GM12878 (cell line): ENCODE measurements around the gene CAMTA1. TPM values are rescaled to one million over a fixed set of nuclear protein-coding genes. Genes with fewer than 3 reads are reported as not detected.

ENCODE experiments used
- ATAC-seq: fragments of 200-7000 bp; cut with Tn5 transposase; 3 replicates; pipeline ENCODE4 v1.9.1; 2020; ENCODE audit warnings: mild to moderate bottlenecking, moderate library complexity
- BruUV-seq: library from RNA; stranded (reverse); fragments of 400-500 nt; replicated peaks from 2 replicates; lab custom pipeline; 2021; lab: Mats Ljungman, UMichigan
- CTCF ChIA-PET: fragments of 300-600 bp; sonication (Branson Sonifier 250); formaldehyde crosslinking; extraction: SDS; loops from one replicate; lab custom pipeline; 2021; ENCODE audit warnings: inconsistent platforms; lab: Yijun Ruan, JAX
- POLR2A ChIA-PET: fragments of 350-600 bp; formaldehyde crosslinking; extraction: SDS; loops from one replicate; lab custom pipeline; 2021; ENCODE audit warnings: inconsistent platforms; lab: Charles Lee
- RAD21 ChIA-PET: fragments of 300-600 bp; sonication (Branson Sonifier 250); formaldehyde crosslinking; loops from one replicate; lab custom pipeline; 2023; ENCODE audit warnings: antibody characterized with exemption; ENCODE audit not compliant: unreplicated experiment; lab: Charles Lee
- SMC1A ChIA-PET: fragments of 300-600 bp; sonication (Branson Sonifier 250); formaldehyde crosslinking; loops from one replicate; lab custom pipeline; 2023; ENCODE audit not compliant: unreplicated experiment, uncharacterized antibody; lab: Charles Lee
- DNase-seq: peaks from one replicate; pipeline ENCODE4 v3.0.0-alpha.2; 2011; ENCODE audit warnings: low read depth, low spot score
- FAIRE-seq: peaks from 3 replicates; lab custom pipeline; 2011; peaks lifted over from hg19 to GRCh38; lab: Jason Lieb, UNC
- H2AFZ ChIP-seq: 2 replicates; pipeline ENCODE4 v1.6.0; 2011; ENCODE audit warnings: low read depth, low read length, control low read depth; ENCODE audit not compliant: control insufficient read depth
- H3K27ac ChIP-seq: 2 replicates; pipeline ENCODE4 v1.5.1; 2011; ENCODE audit warnings: control low read depth; ENCODE audit not compliant: control insufficient read depth, insufficient read depth
- H3K27me3 ChIP-seq, 2 experiments: replicated peaks in 1 of 2; 2 replicates each; pipeline versions ENCODE4 v1.6.0 to v1.6.1; 2011; ENCODE audit warnings: low read length in 1 of 2; ENCODE audit not compliant: control insufficient read depth in 2 of 2, insufficient read depth in 2 of 2
- H3K36me3 ChIP-seq, 2 experiments: 2 replicates each; pipeline ENCODE4 v1.5.1; 2011; ENCODE audit warnings: low read length in 1 of 2; ENCODE audit not compliant: control insufficient read depth in 2 of 2, insufficient read depth in 2 of 2
- H3K4me1 ChIP-seq: 2 replicates; pipeline ENCODE4 v1.6.1; 2011; ENCODE audit warnings: mild to moderate bottlenecking, low read length, moderate library complexity, mixed read lengths; ENCODE audit not compliant: control insufficient read depth, insufficient read depth
- H3K4me2 ChIP-seq: 2 replicates; pipeline ENCODE4 v1.6.0; 2011; ENCODE audit warnings: control low read depth; ENCODE audit not compliant: control insufficient read depth, insufficient read depth
- H3K4me3 ChIP-seq: fragments of 200-600 bp; sonication (generic); 2 replicates; pipeline ENCODE4 v1.5.1; 2016
- H3K79me2 ChIP-seq: 2 replicates; pipeline ENCODE4 v1.6.0; 2011; ENCODE audit warnings: low read length; ENCODE audit not compliant: control insufficient read depth, insufficient read depth
- H3K9ac ChIP-seq: 2 replicates; pipeline ENCODE4 v1.8.0; 2011; ENCODE audit warnings: low read length, control low read depth, mixed read lengths; ENCODE audit not compliant: control insufficient read depth, insufficient read depth
- H3K9me3 ChIP-seq: replicated peaks from 3 replicates; pipeline ENCODE4 v1.5.1; 2011; ENCODE audit warnings: mild to moderate bottlenecking, low read length; ENCODE audit not compliant: control insufficient read depth, insufficient read depth
- H4K20me1 ChIP-seq: 2 replicates; pipeline ENCODE4 v1.6.0; 2011; ENCODE audit not compliant: control insufficient read depth, insufficient read depth
- CREB1 ChIP-seq: IDR thresholded peaks from 2 replicates; pipeline ENCODE4 v1.6.1; 2012; ENCODE audit warnings: low read depth, mild to moderate bottlenecking, inconsistent platforms
- E2F8 ChIP-seq: fragments of 450-650 bp; IDR thresholded peaks from 2 replicates; pipeline ENCODE4 v1.6.1; 2018; ENCODE audit warnings: mild to moderate bottlenecking, low read depth, moderate library complexity; ENCODE audit not compliant: partially characterized antibody
- EP300 ChIP-seq, 2 experiments: fragments of 150-350 bp in 1 of 2; IDR thresholded peaks; 2 replicates each; pipeline ENCODE4 v1.6.1; 2011 to 2012; ENCODE audit warnings: low read depth in 2 of 2, low read length in 2 of 2, borderline replicate concordance in 1 of 2, improper control_type of control experiment in 1 of 2, inconsistent platforms in 1 of 2; ENCODE audit not compliant: control insufficient read depth in 1 of 2
- FOXK2 ChIP-seq: fragments of 450-650 bp; IDR thresholded peaks from 2 replicates; pipeline ENCODE4 v1.6.1; 2017; ENCODE audit warnings: mild to moderate bottlenecking, moderate library complexity
- HCFC1 ChIP-seq: fragments of 150-350 bp; IDR thresholded peaks from 2 replicates; pipeline ENCODE4 v1.6.1; 2014; ENCODE audit warnings: low read length
- MLLT1 ChIP-seq: fragments of 450-650 bp; IDR thresholded peaks from 2 replicates; pipeline ENCODE4 v1.6.1; 2016; ENCODE audit warnings: mild to moderate bottlenecking
- MTA2 ChIP-seq: fragments of 450-650 bp; IDR thresholded peaks from 2 replicates; pipeline ENCODE4 v1.6.1; 2016; ENCODE audit warnings: low read depth, mild to moderate bottlenecking, moderate library complexity
- MYB ChIP-seq: fragments of 150-350 bp; IDR thresholded peaks from 2 replicates; pipeline ENCODE4 v1.6.1; 2014; ENCODE audit warnings: mild to moderate bottlenecking, low read depth, low read length, borderline replicate concordance
- NR2F1 ChIP-seq: fragments of 450-650 bp; conservative IDR thresholded peaks from 2 replicates; pipeline ENCODE4 v1.6.1; 2017; ENCODE audit warnings: mild to moderate bottlenecking
- PAX8 ChIP-seq: fragments of 450-650 bp; IDR thresholded peaks from 2 replicates; pipeline ENCODE4 v1.6.1; 2017; ENCODE audit warnings: mild to moderate bottlenecking, moderate library complexity
- POLR2AphosphoS2 ChIP-seq: IDR thresholded peaks from 2 replicates; pipeline ENCODE4 v1.6.1; 2011; ENCODE audit warnings: low read depth, mild to moderate bottlenecking, low read length, improper control_type of control experiment, moderate library complexity
- PRDM15 ChIP-seq: fragments of 450-650 bp; formaldehyde crosslinking; IDR thresholded peaks from 2 replicates; pipeline ENCODE4 v1.4.0; 2020; ENCODE audit warnings: mild to moderate bottlenecking, moderate library complexity
- SIX5 ChIP-seq: IDR thresholded peaks from 2 replicates; pipeline ENCODE4 v1.6.1; 2011; ENCODE audit warnings: mild to moderate bottlenecking, low read depth, low read length, moderate library complexity; ENCODE audit not compliant: severe bottlenecking
- SMAD5 ChIP-seq: IDR thresholded peaks from 2 replicates; pipeline ENCODE4 v1.6.1; 2016; ENCODE audit warnings: antibody characterized with exemption, low read depth
- SUPT20H ChIP-seq: IDR thresholded peaks from 2 replicates; pipeline ENCODE4 v1.6.1; 2011; ENCODE audit warnings: low read depth, mild to moderate bottlenecking, low read length, moderate library complexity, borderline replicate concordance; ENCODE audit not compliant: control insufficient read depth
- SUZ12 ChIP-seq: fragments of 200-600 bp; sonication (generic); IDR thresholded peaks from one replicate; pipeline ENCODE4 v1.6.1; 2018; ENCODE audit warnings: antibody characterized with exemption, mild to moderate bottlenecking; ENCODE audit not compliant: unreplicated experiment
- TARDBP ChIP-seq: IDR thresholded peaks from 2 replicates; pipeline ENCODE4 v1.6.1; 2016; ENCODE audit warnings: borderline replicate concordance
- ZNF24 ChIP-seq: fragments of 450-650 bp; IDR thresholded peaks from 2 replicates; pipeline ENCODE4 v1.6.1; 2017; ENCODE audit warnings: antibody characterized with exemption, mild to moderate bottlenecking
- WGBS: methylation state at CpG from one replicate; pipeline ENCODE4 v1.1.6; 2016; ENCODE audit warnings: low lambda C conversion rate; ENCODE audit not compliant: insufficient replicate concordance, insufficient coverage; ENCODE audit errors: missing lambda C conversion rate; 5-methylcytosine and 5-hydroxymethylcytosine counted together
- in situ Hi-C: fragments of 300-500 bp; cut with MboI; formaldehyde crosslinking; loops from 9 replicates; pipeline ENCODE4 v1.14.3; 2018; ENCODE audit warnings: mixed read lengths
- intact Hi-C: fragments of 100-400 bp; cut with micrococcal nuclease; formaldehyde crosslinking; loops from one replicate; pipeline ENCODE4 v1.14.2; 2022; ENCODE audit not compliant: unreplicated experiment
- polyA plus RNA-seq, 11 experiments: library from polyadenylated mRNA; depleted of rRNA in 4 of 11; unstranded in 6 of 11; stranded (reverse) in 5 of 11; fragments of >200 nt; fragmentation: Nextera tagmentation in 4 of 11; fragmentation: Illumina TruSeq in 1 of 11; extraction: Ambion mirVana in 4 of 11; extraction: Trizol in 1 of 11; gene quantifications; 1 replicate in 1 of 11; 2 replicates in 10 of 11; pipeline versions ENCODE4 v1.2.1 to v1.2.3, GENCODE V29; 2011 to 2016; ENCODE audit warnings: inconsistent platforms in 2 of 11, missing spikeins in 2 of 11, low read depth in 1 of 11
- total RNA-seq, 4 experiments: library from RNA; depleted of rRNA in 3 of 4; stranded (reverse); fragments of >200 nt in 3 of 4; fragmentation: Illumina TruSeq in 1 of 4; extraction: Trizol in 1 of 4; gene quantifications; 2 replicates each; pipeline versions ENCODE4 v1.2.1 to v1.2.3, GENCODE V29; 2013 to 2021

Gene CAMTA1
- total and polyA plus RNA-seq, 10 of the 15 experiments (the other 5 are each of a cell fraction or from before 2014, with no cell fraction given): 37.7 to 148 (median 76.4) TPM

- no peak overlapping the region for H3K9ac ChIP-seq
- TF ChIP-seq SUZ12 (no peak), MLLT1 (no peak), HCFC1 (no peak), PRDM15 (CRISPR knock-in tag) (no peak), E2F8 (no peak), MYB (no peak), SIX5 (no peak), SUPT20H (no peak), TARDBP (no peak), MTA2 (no peak), NR2F1 (no peak), ZNF24 (no peak), FOXK2 (no peak), CREB1 (no peak), EP300 (IDR thresholded peaks at IDR 0.05; ENCODE audit: borderline replicate concordance in 1 of 2, control insufficient read depth in 1 of 2, low read depth in 2 of 2, low read length in 2 of 2) (no peak), PAX8 (no peak), SMAD5 (no peak), POLR2AphosphoS2 (no peak)
- peaks cover 4% of the 10 kb centered on the region for H3K79me2 ChIP-seq
- peaks cover 0 to 3% of the 10 kb centered on the region in 2 experiments; a peak in 1 of 4 replicates for H3K36me3 ChIP-seq
- DNase-seq: no peak
- in situ Hi-C loops (no loop called here), intact Hi-C loops (no loop called here)
- 89% methylated on average over 5 of the region's 5 CpGs for WGBS
- no peak overlapping the region for H2AFZ ChIP-seq
- no peak for ATAC-seq
- H4K20me1 ChIP-seq: no peaks in the 10 kb centered on the region
- H3K27ac ChIP-seq: no peak overlapping the region
- H3K4me3 ChIP-seq: no peak overlapping the region
- ChIA-PET SMC1A (interaction anchor here (1.0 kb wide), 1 partner anchor 22 kb away, joined by 4 read pairs; no protein-coding TSS in a partner anchor), CTCF (interaction anchor here (1.5 to 9.2 kb wide), 2 partner anchors 18 to 22 kb away, joined by 4 to 52 read pairs; no protein-coding TSS in a partner anchor), RAD21 (no interaction called here), POLR2A (no interaction called here)
- H3K27me3 ChIP-seq: no peaks in the 10 kb centered on the region
- no peak for FAIRE-seq
- H3K4me1 ChIP-seq: peaks cover 19% of the 10 kb centered on the region
- no peaks in the 10 kb centered on the region for H3K9me3 ChIP-seq
- H3K4me2 ChIP-seq: no peak overlapping the region
- no TSS peak for BruUV-seq
Measured at GRCh38 chr1:6867321-6867720, 82.1 kb downstream of the CAMTA1 start.
